LNCaP clone FGC (cell line): Measurements from ENCODE around the gene ERFL.

Source experiments
- DNase-seq: peaks from one replicate; pipeline ENCODE4 v3.0.0-alpha.2; 2011; ENCODE audit warnings: low read depth
- H3K4me3 ChIP-seq: 2 replicates; pipeline ENCODE4 v1.5.1; 2011; ENCODE audit warnings: mild to moderate bottlenecking, low read depth, low read length, control low read depth
- TF ChIP-seq, protein P1 (sequence below): IDR thresholded peaks from 2 replicates; pipeline ENCODE4 v1.5.1; 2012; ENCODE audit warnings: mild to moderate bottlenecking; ENCODE audit not compliant: control insufficient read depth, insufficient read depth; ENCODE audit errors: extremely low read depth

ERFL gene

GRCh38 chr19:41910992-41911888 lies 17.0 kb downstream of the ERFL start:
- TF ChIP-seq, protein P1, sequence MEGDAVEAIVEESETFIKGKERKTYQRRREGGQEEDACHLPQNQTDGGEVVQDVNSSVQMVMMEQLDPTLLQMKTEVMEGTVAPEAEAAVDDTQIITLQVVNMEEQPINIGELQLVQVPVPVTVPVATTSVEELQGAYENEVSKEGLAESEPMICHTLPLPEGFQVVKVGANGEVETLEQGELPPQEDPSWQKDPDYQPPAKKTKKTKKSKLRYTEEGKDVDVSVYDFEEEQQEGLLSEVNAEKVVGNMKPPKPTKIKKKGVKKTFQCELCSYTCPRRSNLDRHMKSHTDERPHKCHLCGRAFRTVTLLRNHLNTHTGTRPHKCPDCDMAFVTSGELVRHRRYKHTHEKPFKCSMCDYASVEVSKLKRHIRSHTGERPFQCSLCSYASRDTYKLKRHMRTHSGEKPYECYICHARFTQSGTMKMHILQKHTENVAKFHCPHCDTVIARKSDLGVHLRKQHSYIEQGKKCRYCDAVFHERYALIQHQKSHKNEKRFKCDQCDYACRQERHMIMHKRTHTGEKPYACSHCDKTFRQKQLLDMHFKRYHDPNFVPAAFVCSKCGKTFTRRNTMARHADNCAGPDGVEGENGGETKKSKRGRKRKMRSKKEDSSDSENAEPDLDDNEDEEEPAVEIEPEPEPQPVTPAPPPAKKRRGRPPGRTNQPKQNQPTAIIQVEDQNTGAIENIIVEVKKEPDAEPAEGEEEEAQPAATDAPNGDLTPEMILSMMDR, result no peak
- DNase-seq, result no peak
- H3K4me3 ChIP-seq, result no peak overlapping the region

GRCh38 chr19:41910240-41910991 lies 17.8 kb downstream of the ERFL start:
- no peak overlapping the region for H3K4me3 ChIP-seq
- no peak for DNase-seq
- TF ChIP-seq, protein P1, result no peak

GRCh38 chr19:41909706-41910105 lies 18.5 kb downstream of the ERFL start:
- TF ChIP-seq, protein P1, result no peak
- no peak for DNase-seq
- no peak overlapping the region for H3K4me3 ChIP-seq

GRCh38 chr19:41908724-41909464 lies 19.4 kb downstream of the ERFL start:
- TF ChIP-seq, protein P1, result no peak
- DNase-seq, result no peak
- H3K4me3 ChIP-seq, result no peak overlapping the region

DNA sequence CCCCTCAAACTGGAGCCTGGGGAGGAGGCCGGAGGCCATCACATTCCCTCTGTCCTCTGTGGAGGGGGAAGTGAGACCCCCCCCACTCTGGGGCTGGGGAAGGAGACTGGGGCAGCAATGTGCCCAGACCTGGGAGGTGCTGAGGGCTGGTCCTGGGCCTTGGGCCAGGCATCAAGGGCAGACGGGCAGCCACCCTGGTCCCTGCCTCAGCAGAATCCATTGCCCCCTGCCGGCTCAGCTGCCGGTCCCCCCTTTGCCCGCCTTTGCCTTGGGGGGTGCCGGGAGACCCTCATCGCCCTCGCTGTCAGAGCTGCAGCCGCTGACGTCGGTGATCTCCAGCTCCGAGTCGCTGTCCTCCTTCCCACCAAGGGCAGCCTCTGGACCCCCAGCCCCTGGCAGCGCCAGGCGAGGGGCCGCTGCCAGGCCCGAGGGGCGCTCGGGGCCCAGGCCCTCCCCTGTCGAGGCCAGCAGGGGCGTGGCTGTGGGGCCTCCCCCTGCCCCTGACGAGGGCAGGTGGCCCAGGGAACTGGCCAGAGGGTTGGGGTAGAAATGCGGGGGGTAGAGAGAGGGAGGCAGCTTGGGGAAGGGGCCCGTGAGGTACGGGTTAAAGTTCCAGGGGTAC lies 20.1 kb downstream of the ERFL start:
- TF ChIP-seq, protein P1, result no peak
- DNase-seq, result no peak

GRCh38 chr19:41906916-41907680 lies 21.2 kb downstream of the ERFL start:
- TF ChIP-seq, protein P1, result no peak
- no peak for DNase-seq
- no peak overlapping the region for H3K4me3 ChIP-seq

More for the DNA sequence above, 20.1 kb downstream of the ERFL start:
- no peak overlapping the region for H3K4me3 ChIP-seq
